MG63 (cell line): ENCODE data around the gene ADAMTS9. TPM values are rescaled to one million over a fixed set of nuclear protein-coding genes. Genes with fewer than 3 reads are reported as not detected.

Source experiments
- DNase-seq: peaks from one replicate; pipeline ENCODE4 v3.0.0-alpha.2; 2020
- H3K27me3 ChIP-seq: fragments of 250-450 bp; sonication (Bioruptor Pico); 2 replicates; pipeline ENCODE4 v1.5.1; 2020; ENCODE audit warnings: mild to moderate bottlenecking, moderate library complexity
- H3K36me3 ChIP-seq: fragments of 250-450 bp; sonication (Bioruptor Pico); 2 replicates; pipeline ENCODE4 v1.5.1; 2020; ENCODE audit warnings: mild to moderate bottlenecking, moderate library complexity
- H3K4me3 ChIP-seq: fragments of 250-450 bp; sonication (Bioruptor Pico); 2 replicates; pipeline ENCODE4 v1.5.1; 2020; ENCODE audit warnings: mild to moderate bottlenecking, moderate library complexity
- H3K9me3 ChIP-seq: fragments of 250-450 bp; sonication (Bioruptor Pico); 2 replicates; pipeline ENCODE4 v1.5.1; 2020; ENCODE audit warnings: mild to moderate bottlenecking, moderate library complexity
- total RNA-seq: library from RNA; depleted of rRNA; stranded (reverse); fragments of >200 nt; shearing (Covaris generic); gene quantifications from 2 replicates; pipeline ENCODE4 v1.2.3, GENCODE V29; 2014; ENCODE audit warnings: low replicate concordance

Gene ADAMTS9
- total RNA-seq, 1 experiment from 2014 or later = not detected

GRCh38 chr3:64612082-64612860, 75.5 kb downstream of the ADAMTS9 start:
- H3K4me3 ChIP-seq = no peak overlapping the region
- no peaks in the 10 kb centered on the region for H3K36me3 ChIP-seq
- H3K27me3 ChIP-seq = no peaks in the 10 kb centered on the region
- H3K9me3 ChIP-seq = no peaks in the 10 kb centered on the region
- DNase-seq = no peak

DNA sequence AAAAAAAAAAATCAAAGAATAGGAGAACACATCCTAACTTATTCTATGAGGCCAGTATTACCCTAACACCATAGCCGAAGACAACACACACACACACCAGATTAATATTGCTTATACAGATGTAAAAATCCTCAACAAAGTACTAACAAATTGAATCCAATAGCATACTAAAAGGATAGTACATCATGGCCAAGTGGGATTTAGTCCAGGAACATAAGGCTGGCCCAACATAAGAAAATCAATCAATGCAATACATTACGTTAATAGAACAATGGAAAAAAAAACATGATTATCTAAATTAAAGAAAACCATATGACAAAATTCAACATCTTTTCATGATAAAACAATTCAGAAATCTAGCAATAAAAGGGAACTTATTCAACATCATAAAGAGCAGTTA, 79.1 kb downstream of the ADAMTS9 start:
- no peaks in the 10 kb centered on the region for H3K9me3 ChIP-seq
- no peak overlapping the region for H3K4me3 ChIP-seq
- H3K27me3 ChIP-seq = no peaks in the 10 kb centered on the region
- no peaks in the 10 kb centered on the region for H3K36me3 ChIP-seq
- no peak for DNase-seq

DNA sequence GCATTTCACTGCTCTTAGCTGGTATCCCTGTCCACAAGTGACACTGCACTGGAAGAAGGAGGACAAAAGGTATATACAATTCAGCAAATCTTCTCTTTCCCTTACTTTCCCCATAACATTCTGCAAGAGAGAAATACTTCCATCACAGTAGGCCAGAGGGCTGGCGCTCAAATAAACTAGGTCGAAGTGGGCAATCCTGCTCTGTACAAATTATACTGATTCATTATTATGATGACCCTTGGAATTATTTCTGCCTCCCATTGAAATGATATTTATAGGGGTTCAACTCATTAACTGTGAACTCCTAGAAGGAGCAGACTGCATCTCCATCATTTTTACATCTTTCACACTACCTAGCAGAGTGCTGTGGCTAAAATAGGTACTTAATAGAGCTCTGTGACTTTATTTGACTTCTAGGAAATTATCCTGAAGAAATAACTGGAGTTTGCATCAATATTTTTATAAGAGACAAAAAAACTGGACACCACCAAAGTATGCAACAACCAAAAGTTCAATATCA, 80.7 kb downstream of the ADAMTS9 start:
- Histone ChIP-seq H3K36me3 (no peaks in the 10 kb centered on the region), H3K4me3 (no peak overlapping the region), H3K27me3 (no peaks in the 10 kb centered on the region), H3K9me3 (no peaks in the 10 kb centered on the region)
- no peak for DNase-seq

- no peaks in the 10 kb centered on the region for H3K9me3 ChIP-seq
- DNase-seq = no peak
These were observed 83.5 kb downstream of the ADAMTS9 start for GRCh38 chr3:64604313-64604712.

DNA sequence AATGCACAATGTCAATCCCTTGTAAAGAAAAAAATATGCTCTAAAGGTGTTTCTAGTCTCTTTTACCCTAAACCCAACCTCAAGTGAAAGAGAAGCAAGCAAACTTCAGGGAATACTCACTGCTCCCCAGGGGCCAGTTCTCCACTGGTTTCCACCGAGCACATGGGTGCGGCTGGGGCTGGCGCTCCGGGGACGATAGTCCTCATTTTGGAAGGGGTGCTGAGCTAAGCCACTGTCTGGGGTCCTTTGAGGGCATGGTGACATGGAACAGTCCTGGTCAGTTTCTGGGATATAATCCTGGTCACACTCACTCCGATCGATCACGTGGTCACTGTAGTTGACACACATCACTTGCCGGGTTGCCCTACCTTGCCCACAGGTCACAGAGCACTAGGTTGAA, 86.0 kb downstream of the ADAMTS9 start:
- Histone ChIP-seq H3K9me3 (no peaks in the 10 kb centered on the region), H3K36me3 (no peaks in the 10 kb centered on the region)
- no peak for DNase-seq

More at GRCh38 chr3:64604313-64604712, 83.5 kb downstream of the ADAMTS9 start:
- Histone ChIP-seq H3K27me3 (no peaks in the 10 kb centered on the region), H3K4me3 (no peak overlapping the region), H3K36me3 (no peaks in the 10 kb centered on the region)

GRCh38 chr3:64600246-64600950, 87.4 kb downstream of the ADAMTS9 start:
- no peak for DNase-seq
- H3K9me3 ChIP-seq = no peaks in the 10 kb centered on the region
- no peak overlapping the region for H3K4me3 ChIP-seq
- no peaks in the 10 kb centered on the region for H3K27me3 ChIP-seq
- no peaks in the 10 kb centered on the region for H3K36me3 ChIP-seq

More for the DNA sequence above, 86.0 kb downstream of the ADAMTS9 start:
- Histone ChIP-seq H3K27me3 (no peaks in the 10 kb centered on the region), H3K4me3 (no peak overlapping the region)

DNA sequence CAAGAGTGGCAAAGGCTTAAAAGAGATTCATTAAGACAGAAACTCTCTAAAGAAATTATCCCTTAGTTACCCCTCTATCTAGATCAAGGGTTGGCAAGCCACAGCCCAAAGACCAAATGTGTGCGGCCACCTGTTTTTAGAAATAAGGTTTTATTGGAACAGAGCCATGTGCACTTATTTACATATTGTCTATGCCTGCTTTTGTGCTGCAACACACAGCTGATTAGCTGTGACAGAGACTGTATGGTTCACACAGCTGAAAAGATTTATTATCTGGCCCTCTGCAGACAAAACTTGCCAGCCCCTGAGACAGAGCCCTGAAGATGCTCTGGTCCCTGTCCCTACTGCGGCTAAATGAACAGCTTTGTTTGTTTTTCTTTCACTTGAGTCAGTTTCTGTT, 88.1 kb downstream of the ADAMTS9 start:
- no peaks in the 10 kb centered on the region for H3K36me3 ChIP-seq
- DNase-seq = no peak
- H3K4me3 ChIP-seq = no peak overlapping the region
- no peaks in the 10 kb centered on the region for H3K27me3 ChIP-seq
- H3K9me3 ChIP-seq = no peaks in the 10 kb centered on the region

DNA sequence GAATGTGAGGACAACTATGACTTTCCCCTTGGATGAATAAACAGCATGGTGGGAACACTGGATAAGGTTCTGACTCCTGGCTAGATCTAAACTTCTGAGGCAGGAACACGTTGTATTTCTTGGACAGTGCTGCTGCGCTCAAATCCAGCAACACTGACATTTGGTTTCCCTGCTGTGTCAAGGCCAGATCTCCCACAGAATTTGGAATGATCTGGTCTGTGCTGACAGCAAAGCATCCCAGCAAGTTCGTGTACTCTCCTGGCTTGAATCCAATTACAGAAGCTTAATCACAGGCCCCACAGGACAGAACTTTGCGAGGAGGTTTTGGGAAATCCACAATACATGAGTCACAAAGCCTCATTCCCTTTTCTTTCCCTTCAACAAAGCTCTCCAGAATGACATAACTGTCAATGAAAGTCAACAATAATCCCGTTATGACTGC, 92.5 kb downstream of the ADAMTS9 start:
- DNase-seq = peak; percentile 72
- H3K4me3 ChIP-seq = no peak overlapping the region
- no peaks in the 10 kb centered on the region for H3K9me3 ChIP-seq
- H3K36me3 ChIP-seq = no peaks in the 10 kb centered on the region
- no peaks in the 10 kb centered on the region for H3K27me3 ChIP-seq

DNA sequence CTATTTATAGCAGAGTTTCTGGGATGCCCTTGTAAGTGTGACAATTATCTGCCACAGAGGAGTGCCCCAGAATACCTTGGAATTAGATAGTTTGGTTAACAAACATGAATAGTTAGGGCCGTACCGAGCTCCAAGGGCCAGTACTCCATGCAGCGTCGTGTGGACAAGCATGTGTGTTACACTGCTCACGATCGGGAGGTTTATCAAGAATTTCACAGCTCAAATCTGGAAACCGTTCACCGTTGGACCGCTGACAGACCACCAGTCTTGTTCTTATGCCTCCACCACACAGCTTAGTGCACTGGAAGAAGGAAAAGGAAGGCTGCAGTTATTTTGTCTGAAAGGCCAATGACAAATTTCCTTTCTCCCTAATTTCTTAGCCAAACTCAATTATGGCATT, 93.7 kb downstream of the ADAMTS9 start:
- no peaks in the 10 kb centered on the region for H3K9me3 ChIP-seq
- no peaks in the 10 kb centered on the region; the same call in 1 of the 2 replicates for H3K27me3 ChIP-seq
- H3K36me3 ChIP-seq = no peaks in the 10 kb centered on the region
- no peak for DNase-seq
- H3K4me3 ChIP-seq = no peak overlapping the region

GRCh38 chr3:64593350-64593749, 94.5 kb downstream of the ADAMTS9 start:
- DNase-seq = no peak
- no peaks in the 10 kb centered on the region; the same call in 1 of the 2 replicates for H3K27me3 ChIP-seq
- H3K4me3 ChIP-seq = no peak overlapping the region
- H3K36me3 ChIP-seq = no peaks in the 10 kb centered on the region
- H3K9me3 ChIP-seq = no peaks in the 10 kb centered on the region

- no peak overlapping the region for H3K4me3 ChIP-seq
- H3K36me3 ChIP-seq = no peaks in the 10 kb centered on the region
- H3K27me3 ChIP-seq = no peaks in the 10 kb centered on the region; the same call in 1 of the 2 replicates
- DNase-seq = no peak
- H3K9me3 ChIP-seq = no peaks in the 10 kb centered on the region
These were observed 96.2 kb downstream of the ADAMTS9 start for GRCh38 chr3:64591615-64592014.

DNA sequence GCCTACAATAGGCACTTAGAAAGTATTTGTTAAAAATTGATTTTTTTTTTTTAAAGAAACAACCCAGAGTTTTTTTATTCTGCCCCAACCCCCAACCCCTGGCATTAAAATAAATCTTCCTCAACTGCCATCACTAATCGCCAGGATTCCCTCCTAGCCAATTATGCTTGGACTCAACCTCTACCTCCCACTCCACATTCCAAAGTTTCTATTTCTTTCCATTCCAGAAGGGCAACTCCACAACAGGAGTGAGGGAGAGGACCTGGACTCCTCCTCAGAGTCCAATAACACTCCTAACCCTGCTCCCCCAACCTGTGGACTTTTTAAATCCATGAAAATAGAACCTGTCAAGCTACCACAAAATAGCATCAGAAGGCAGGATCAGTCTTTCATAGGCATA, 99.4 kb downstream of the ADAMTS9 start:
- DNase-seq = no peak
- H3K9me3 ChIP-seq = no peaks in the 10 kb centered on the region
- H3K4me3 ChIP-seq = no peak overlapping the region
- no peaks in the 10 kb centered on the region for H3K36me3 ChIP-seq
- no peaks in the 10 kb centered on the region; the same call in 1 of the 2 replicates for H3K27me3 ChIP-seq

DNA sequence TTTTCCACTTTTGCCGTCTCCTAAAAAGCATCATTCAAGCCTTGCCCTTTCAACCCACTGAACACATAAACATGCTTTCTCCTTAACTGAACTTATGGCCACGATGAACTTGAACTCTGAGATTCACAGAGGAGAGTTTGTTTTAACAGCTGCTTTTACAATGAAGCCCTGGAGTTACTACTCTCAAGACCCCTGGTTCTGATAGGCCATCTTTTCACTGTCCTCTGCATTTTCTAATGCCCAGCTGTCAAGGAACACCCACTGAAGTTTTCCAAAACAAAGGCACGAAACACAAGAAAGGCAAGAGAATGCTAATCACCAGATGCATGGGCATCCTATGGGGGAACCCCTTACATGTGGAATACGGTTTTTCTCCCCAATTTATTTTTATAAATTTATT, 100.8 kb downstream of the ADAMTS9 start:
- no peak for DNase-seq
- Histone ChIP-seq H3K36me3 (no peaks in the 10 kb centered on the region), H3K27me3 (no peaks in the 10 kb centered on the region; the same call in 1 of the 2 replicates), H3K9me3 (no peaks in the 10 kb centered on the region), H3K4me3 (no peak overlapping the region)

DNA sequence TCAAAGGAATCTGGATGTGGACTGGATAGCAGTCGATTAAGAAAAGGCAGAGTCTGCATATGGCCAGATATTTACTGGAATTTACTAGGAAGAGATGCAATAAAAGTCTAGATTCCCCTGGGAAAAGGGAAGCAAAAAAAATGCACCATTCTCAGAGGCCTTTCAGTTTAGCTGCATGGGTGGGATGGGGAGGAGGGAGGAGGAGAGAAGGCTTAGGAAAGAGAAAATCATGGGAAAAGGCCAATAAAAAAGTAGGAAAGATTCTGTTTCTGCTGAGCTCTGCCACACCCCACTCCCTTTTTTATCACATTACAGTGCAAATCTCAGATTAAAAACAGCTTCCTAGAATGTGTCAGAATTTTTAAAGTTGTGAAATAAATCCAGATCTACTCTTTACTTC, 103.6 kb downstream of the ADAMTS9 start:
- H3K36me3 ChIP-seq = no peaks in the 10 kb centered on the region
- no peak for DNase-seq
- no peaks in the 10 kb centered on the region for H3K9me3 ChIP-seq

GRCh38 chr3:64578797-64579196, 109.0 kb downstream of the ADAMTS9 start:
- H3K27me3 ChIP-seq = no peaks in the 10 kb centered on the region
- no peaks in the 10 kb centered on the region for H3K9me3 ChIP-seq
- no peak overlapping the region for H3K4me3 ChIP-seq
- no peak for DNase-seq
- H3K36me3 ChIP-seq = no peaks in the 10 kb centered on the region

More for the DNA sequence above, 103.6 kb downstream of the ADAMTS9 start:
- Histone ChIP-seq H3K4me3 (no peak overlapping the region), H3K27me3 (no peaks in the 10 kb centered on the region)

DNA sequence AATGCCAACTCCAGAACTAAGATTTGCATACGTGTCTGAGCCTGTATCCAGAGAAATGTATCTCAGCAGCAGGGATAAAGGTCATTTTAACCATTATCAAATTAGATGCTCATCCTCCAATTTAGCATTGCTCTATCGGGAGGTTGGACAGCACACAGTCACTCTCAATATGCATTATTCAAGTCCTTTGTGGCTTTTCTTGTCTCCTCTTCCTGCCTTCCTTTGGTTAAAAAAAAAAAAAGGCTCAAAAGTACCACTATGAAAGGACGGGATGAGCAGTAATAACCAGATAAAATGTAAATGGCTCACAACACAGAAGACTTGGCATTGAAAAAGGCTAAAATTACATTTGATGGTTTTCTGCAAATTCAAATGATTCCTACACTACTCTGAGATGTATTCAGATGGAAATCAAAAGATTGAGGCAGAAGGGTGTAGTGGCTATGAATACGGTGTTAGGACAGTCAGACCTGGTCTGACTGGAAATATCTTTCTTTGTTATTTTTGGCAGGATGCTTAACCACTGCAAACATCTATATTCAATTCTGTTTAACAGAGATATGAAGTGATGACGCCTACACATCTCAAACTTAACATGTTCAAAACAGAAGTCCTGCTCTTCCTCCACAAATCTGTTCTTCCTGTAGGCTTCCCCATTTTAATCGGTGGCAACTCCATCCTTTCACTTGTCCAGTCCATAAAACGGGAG, 109.6 kb downstream of the ADAMTS9 start:
- DNase-seq = no peak
- Histone ChIP-seq H3K27me3 (no peaks in the 10 kb centered on the region), H3K9me3 (no peaks in the 10 kb centered on the region), H3K4me3 (no peak overlapping the region), H3K36me3 (no peaks in the 10 kb centered on the region)

DNA sequence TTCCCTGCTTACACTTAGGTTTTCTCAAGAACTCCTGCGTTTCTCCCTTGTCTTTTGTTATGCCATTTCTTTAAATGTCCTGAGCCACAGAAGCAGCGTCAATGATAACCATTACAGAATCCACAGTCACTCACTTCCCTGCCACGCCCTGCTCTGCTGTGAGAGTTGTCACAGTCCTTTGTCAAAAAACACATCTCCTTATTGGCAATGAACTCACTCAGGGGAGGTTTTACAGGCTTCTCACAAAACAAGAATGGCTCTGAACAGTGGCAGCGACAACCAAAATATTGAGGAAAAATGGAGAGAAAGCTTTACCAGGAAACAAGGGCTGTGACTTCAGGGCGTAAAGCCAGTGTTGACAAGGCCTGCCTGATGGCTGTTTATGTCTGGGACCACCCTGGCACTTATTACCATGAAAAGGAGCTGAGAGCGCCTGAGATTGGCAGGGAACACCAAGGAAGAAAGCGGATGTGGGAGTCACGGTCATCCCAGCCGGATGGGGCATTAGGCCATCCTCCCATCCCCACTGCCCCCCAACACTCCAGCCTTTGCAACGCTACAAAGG, 111.5 kb downstream of the ADAMTS9 start:
- DNase-seq = no peak
- Histone ChIP-seq H3K4me3 (no peak overlapping the region), H3K27me3 (no peaks in the 10 kb centered on the region), H3K9me3 (no peaks in the 10 kb centered on the region), H3K36me3 (no peaks in the 10 kb centered on the region)
